ENCODE measurements around the gene UGT1A8. TPM values are rescaled to one million over a fixed set of nuclear protein-coding genes. Genes with fewer than 3 reads are reported as not detected.
"Not testable (repeated sequence)": the region's sequence is repeated elsewhere in the genome, so short reads cannot be mapped to it uniquely, and the experiment has no call there.

Gene UGT1A8
- total RNA-seq, 4 donors from 2014 or later, result 1.1 to 15.1 (median 9.4) TPM

GRCh38 chr2:233604826-233605225, 12.6 kb upstream of the UGT1A8 start:
- TF ChIP-seq POLR2AphosphoS5 (IDR thresholded peaks at IDR 0.05) (no peak), CTCF (IDR thresholded peaks at IDR 0.05) (no peak), EP300 (IDR thresholded peaks at IDR 0.05; ENCODE audit: low read depth) (no peak), POLR2A (IDR thresholded peaks at IDR 0.05) (no peak)
- in situ Hi-C loops (cut with MboI; ENCODE audit: low pct_ligation_motif_present in 1 of 4, low pct_unique_long_range_greater_than_20kb in 1 of 4, low sequenced_read_pairs in 3 of 4) (no loop called here), intact Hi-C loops (cut with DNase I; ENCODE audit: low total_unique reads) (no loop called here)
- no peak overlapping the region for H3K4me3 ChIP-seq
- DNase-seq, result no peak
- WGBS, 2 donors (ENCODE audit: low coverage in 1 of 2), result 91 to 92% methylated on average over 2 to 3 of the region's 3 CpGs
- H3K27ac ChIP-seq, result no peak overlapping the region
- no peaks in the 10 kb centered on the region for H3K9me3 ChIP-seq
- no peaks in the 10 kb centered on the region for H3K4me1 ChIP-seq
- no peaks in the 10 kb centered on the region for H3K27me3 ChIP-seq
- H3K36me3 ChIP-seq, result no peaks in the 10 kb centered on the region

- H3K27ac ChIP-seq, result no peak overlapping the region
- intact Hi-C loops (cut with DNase I; ENCODE audit: low total_unique reads) (no loop called here), in situ Hi-C loops (cut with MboI; ENCODE audit: low pct_ligation_motif_present in 1 of 4, low pct_unique_long_range_greater_than_20kb in 1 of 4, low sequenced_read_pairs in 3 of 4) (no loop called here)
- WGBS, 2 donors (ENCODE audit: low coverage in 1 of 2), result 100% methylated on average over 1 of the region's 1 CpG
- H3K4me1 ChIP-seq, result no peaks in the 10 kb centered on the region
- no peaks in the 10 kb centered on the region for H3K27me3 ChIP-seq
- peaks cover 5% of the 10 kb centered on the region in 2 donors for H3K9me3 ChIP-seq
- no peak for TF ChIP-seq EP300 (IDR thresholded peaks at IDR 0.05; ENCODE audit: low read depth)
- TF ChIP-seq POLR2AphosphoS5 (IDR thresholded peaks at IDR 0.05), result no peak
- TF ChIP-seq CTCF (IDR thresholded peaks at IDR 0.05), result no peak
- no peak for TF ChIP-seq POLR2A (IDR thresholded peaks at IDR 0.05)
- no peak for DNase-seq
- H3K36me3 ChIP-seq, result no peaks in the 10 kb centered on the region
- H3K4me3 ChIP-seq, result no peak overlapping the region
Observed at GRCh38 chr2:233605680-233606079, 11.8 kb upstream of the UGT1A8 start.

GRCh38 chr2:233611284-233611683, 6.1 kb upstream of the UGT1A8 start:
- WGBS, 2 donors (ENCODE audit: low coverage in 1 of 2), result 79 to 87% methylated on average over 3 to 4 of the region's 4 CpGs
- DNase-seq, result no peak
- no peak overlapping the region for H3K4me3 ChIP-seq
- peaks cover 5% of the 10 kb centered on the region in 2 donors for H3K9me3 ChIP-seq
- H3K4me1 ChIP-seq, result no peaks in the 10 kb centered on the region
- no peaks in the 10 kb centered on the region for H3K36me3 ChIP-seq
- H3K27ac ChIP-seq, result no peak overlapping the region
- H3K27me3 ChIP-seq, result no peaks in the 10 kb centered on the region
- in situ Hi-C loops (cut with MboI; ENCODE audit: low pct_ligation_motif_present in 1 of 4, low pct_unique_long_range_greater_than_20kb in 1 of 4, low sequenced_read_pairs in 3 of 4), result no loop called here
- intact Hi-C loops (cut with DNase I; ENCODE audit: low total_unique reads), result no loop called here
- no peak for TF ChIP-seq POLR2A (IDR thresholded peaks at IDR 0.05)
- TF ChIP-seq POLR2AphosphoS5 (IDR thresholded peaks at IDR 0.05), result no peak
- no peak for TF ChIP-seq CTCF (IDR thresholded peaks at IDR 0.05)
- TF ChIP-seq EP300 (IDR thresholded peaks at IDR 0.05; ENCODE audit: low read depth), result no peak

GRCh38 chr2:233620204-233620603, 2.8 kb downstream of the UGT1A8 start:
- WGBS, 2 donors (ENCODE audit: low coverage in 1 of 2), result 43 to 47% methylated on average over 4 of the region's 4 CpGs
- in situ Hi-C loops (cut with MboI; ENCODE audit: low pct_ligation_motif_present in 1 of 4, low pct_unique_long_range_greater_than_20kb in 1 of 4, low sequenced_read_pairs in 3 of 4), result no loop called here
- H3K4me3 ChIP-seq, result no peak overlapping the region
- no peak for TF ChIP-seq CTCF (IDR thresholded peaks at IDR 0.05)
- no peak for TF ChIP-seq POLR2A (IDR thresholded peaks at IDR 0.05)
- no peak for TF ChIP-seq EP300 (IDR thresholded peaks at IDR 0.05; ENCODE audit: low read depth)
- no peak for TF ChIP-seq POLR2AphosphoS5 (IDR thresholded peaks at IDR 0.05)
- peak; percentile 30 for DNase-seq
- peaks cover 0 to 9% (median 2%) of the 10 kb centered on the region in 4 donors for H3K4me1 ChIP-seq
- no peaks in the 10 kb centered on the region for H3K27me3 ChIP-seq
- intact Hi-C loops (cut with DNase I; ENCODE audit: low total_unique reads), result no loop called here
- H3K27ac ChIP-seq, result peak overlapping the region in 3 of 4 donors; percentile 9 to 36 (median 13)
- H3K36me3 ChIP-seq, result no peaks in the 10 kb centered on the region
- no peaks in the 10 kb centered on the region for H3K9me3 ChIP-seq

GRCh38 chr2:233621863-233622262, 4.4 kb downstream of the UGT1A8 start:
- in situ Hi-C loops (cut with MboI; ENCODE audit: low pct_ligation_motif_present in 1 of 4, low pct_unique_long_range_greater_than_20kb in 1 of 4, low sequenced_read_pairs in 3 of 4); H3K9me3 ChIP-seq; intact Hi-C loops (cut with DNase I; ENCODE audit: low total_unique reads); H3K4me1 ChIP-seq; DNase-seq; H3K27me3 ChIP-seq; H3K4me3 ChIP-seq; H3K36me3 ChIP-seq; H3K27ac ChIP-seq: not testable (repeated sequence)
- 92 to 98% methylated on average over 5 of the region's 5 CpGs for WGBS, 2 donors (ENCODE audit: low coverage in 1 of 2)
